ENCODE data around the gene ZNF10. TPM values are rescaled to one million over a fixed set of nuclear protein-coding genes. Genes with fewer than 3 reads are reported as not detected.

Gene ZNF10
- total and polyA plus RNA-seq, 8 donors = 3.9 to 15.9 (median 6.8) TPM

GRCh38 chr12:133165776-133166175 lies 35.3 kb downstream of the ZNF10 start:
- no peak overlapping the region for H3K4me3 ChIP-seq
- 82 to 84% methylated on average over 3 of the region's 3 CpGs for WGBS, 2 donors
- no peaks in the 10 kb centered on the region for H3K36me3 ChIP-seq
- no peak overlapping the region for H3K27ac ChIP-seq
- H3K9me3 ChIP-seq = no peaks in the 10 kb centered on the region
- no peak for FAIRE-seq
- DNase-seq = no peak
- intact Hi-C loops (cut with DNase I) = no loop called here
- H3K4me1 ChIP-seq = no peaks in the 10 kb centered on the region
- no peaks in the 10 kb centered on the region for H3K27me3 ChIP-seq
- ATAC-seq = no peak
- TF ChIP-seq CTCF (IDR thresholded peaks at IDR 0.05) = no peak

GRCh38 chr12:133172491-133172890 lies 42.1 kb downstream of the ZNF10 start:
- Histone ChIP-seq H3K9me3 (no peaks in the 10 kb centered on the region), H3K27me3 (no peaks in the 10 kb centered on the region), H3K36me3 (no peaks in the 10 kb centered on the region), H3K4me1 (no peaks in the 10 kb centered on the region), H3K27ac (no peak overlapping the region), H3K4me3 (no peak overlapping the region)
- DNase-seq (no peak), FAIRE-seq (no peak), ATAC-seq (no peak)
- TF ChIP-seq CTCF (IDR thresholded peaks at IDR 0.05) = no peak
- 63 to 67% methylated on average over 1 of the region's 1 CpG for WGBS, 2 donors
- intact Hi-C loops (cut with DNase I) = no loop called here

- H3K4me1 ChIP-seq = no peaks in the 10 kb centered on the region
- TF ChIP-seq CTCF (IDR thresholded peaks at IDR 0.05) = no peak
- H3K36me3 ChIP-seq = no peaks in the 10 kb centered on the region
- H3K27me3 ChIP-seq = no peaks in the 10 kb centered on the region
- H3K4me3 ChIP-seq = no peak overlapping the region
- no peak for ATAC-seq
- no peak overlapping the region for H3K27ac ChIP-seq
- intact Hi-C loops (cut with DNase I) = no loop called here
- no peak for FAIRE-seq
- no peaks in the 10 kb centered on the region for H3K9me3 ChIP-seq
- WGBS, 2 donors = 71 to 86% methylated on average over 1 of the region's 1 CpG
- DNase-seq = no peak
Measured at GRCh38 chr12:133174901-133175300, 44.5 kb downstream of the ZNF10 start.

- intact Hi-C loops (cut with DNase I) = no loop called here
- H3K9me3 ChIP-seq = no peaks in the 10 kb centered on the region
- no peak for TF ChIP-seq CTCF (IDR thresholded peaks at IDR 0.05)
- no peaks in the 10 kb centered on the region for H3K27me3 ChIP-seq
- no peak for FAIRE-seq
- peak overlapping the region in 1 of 4 donors; percentile 48 for H3K27ac ChIP-seq
- H3K4me1 ChIP-seq = peaks cover 0 to 7% (median 7%) of the 10 kb centered on the region in 3 donors
- no peak for ATAC-seq
- peaks cover 0 to 3% (median 3%) of the 10 kb centered on the region in 3 donors for H3K36me3 ChIP-seq
- DNase-seq = no peak
- 94 to 97% methylated on average over 8 of the region's 8 CpGs for WGBS, 2 donors
- peak overlapping the region in 2 of 4 donors; percentile 70 to 92 for H3K4me3 ChIP-seq
Measured at GRCh38 chr12:133180669-133181068, 50.2 kb downstream of the ZNF10 start.

- Histone ChIP-seq H3K9me3 (no peaks in the 10 kb centered on the region), H3K27ac (peak within 1 kb of the TSS; percentile 9 to 48 (median 12))
Measured at GRCh38 chr12:133181238-133181959, 51.0 kb downstream of the ZNF10 start, which contains the start of gene ZNF268. ZNF268 (plus strand) TSS chr12:133181495; CDS start chr12:133181998, 503 bp downstream.

More at GRCh38 chr12:133181238-133181959, 51.0 kb downstream of the ZNF10 start, which contains the start of gene ZNF268:
- intact Hi-C loops (cut with DNase I) = no loop called here
- H3K27me3 ChIP-seq = no peaks in the 10 kb centered on the region
- peak; percentile 65 to 82 (median 67) for TF ChIP-seq CTCF (IDR thresholded peaks at IDR 0.05)
- peaks cover 0 to 7% (median 7%) of the 10 kb centered on the region in 3 donors for H3K4me1 ChIP-seq
- WGBS, 2 donors = 1 to 2% methylated on average over 40 of the region's 40 CpGs
- ATAC-seq = peak; percentile 99 to 100 (median 100)
- peaks cover 0 to 10% (median 8%) of the 10 kb centered on the region in 3 donors for H3K36me3 ChIP-seq
- H3K4me3 ChIP-seq = peak within 1 kb of the TSS; percentile 43 to 92 (median 58)
- FAIRE-seq = no peak
- DNase-seq = peak; percentile 93 to 97 (median 95)

Measured in pancreas (tissue), 10 donors.